Stimulated activated CD8-positive, alpha-beta memory T cell treated with anti-CD3 and anti-CD28 coated beads, Interleukin-7, amount 100 ng/mL, for 48 hours (primary cell): Measurements from ENCODE around the gene RPL22L1.
"Not testable (repeated sequence)": the region's sequence is repeated elsewhere in the genome, so short reads cannot be mapped to it uniquely, and the experiment has no call there.

Source experiments
- DNase-seq, 2 donors: peaks; one replicate each; pipeline ENCODE4 v3.0.0-alpha.2; 2020; ENCODE audit warnings: low read depth in 1 of 2; ENCODE audit errors: extremely low read depth in 1 of 2

The RPL22L1 gene

DNA sequence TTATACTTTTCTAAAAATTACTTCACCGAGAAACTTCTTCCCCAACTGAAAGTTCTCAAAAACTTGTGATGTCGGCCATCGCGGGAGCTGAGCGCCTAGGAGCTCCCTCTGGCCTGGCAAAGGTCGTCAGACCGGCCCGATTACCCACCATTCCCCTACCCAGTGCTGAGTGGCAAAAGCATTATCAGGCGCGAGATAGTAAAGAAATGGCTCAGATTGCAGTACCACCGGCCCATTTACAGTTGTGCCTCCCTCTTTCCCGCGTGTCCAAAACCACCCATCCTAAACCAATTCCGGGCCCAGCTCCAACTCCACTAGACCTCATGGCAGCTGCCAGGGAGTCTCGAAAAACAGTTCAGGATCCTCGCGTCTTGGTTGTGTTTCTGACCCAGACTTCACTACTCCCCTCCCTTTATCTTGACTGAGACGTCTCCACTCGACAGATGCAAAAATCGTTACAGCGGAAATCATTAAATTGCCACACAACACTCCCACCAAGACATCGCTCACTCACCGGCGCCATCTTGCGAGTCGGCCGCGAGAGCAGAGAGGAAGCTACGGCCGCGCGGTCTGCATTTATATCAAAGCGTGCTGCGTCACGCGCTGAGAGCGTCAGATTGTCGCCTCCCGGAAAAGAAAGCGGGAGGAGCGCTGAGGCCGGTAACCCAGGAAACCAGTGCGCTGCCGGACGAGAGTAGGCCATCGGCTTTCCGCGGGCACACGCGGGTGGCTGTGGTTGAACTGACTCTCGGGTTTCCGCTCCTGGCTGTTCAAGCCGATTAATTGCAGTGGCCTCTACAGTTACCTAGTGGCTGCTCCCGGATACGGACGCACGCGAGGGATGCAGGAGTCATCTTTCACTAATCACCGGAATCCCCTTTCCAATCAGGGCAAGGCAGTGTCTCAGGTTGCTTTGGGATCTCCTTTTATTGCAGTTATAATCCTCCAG, at the start of gene RPL22L1:
Gene RPL22L1, minus strand, starts transcription at position 551 of the 949 bp plus-strand sequence. Its CDS starts 28 bp downstream, at position 523.
- DNase-seq = peak; percentile 87 to 91

DNA sequence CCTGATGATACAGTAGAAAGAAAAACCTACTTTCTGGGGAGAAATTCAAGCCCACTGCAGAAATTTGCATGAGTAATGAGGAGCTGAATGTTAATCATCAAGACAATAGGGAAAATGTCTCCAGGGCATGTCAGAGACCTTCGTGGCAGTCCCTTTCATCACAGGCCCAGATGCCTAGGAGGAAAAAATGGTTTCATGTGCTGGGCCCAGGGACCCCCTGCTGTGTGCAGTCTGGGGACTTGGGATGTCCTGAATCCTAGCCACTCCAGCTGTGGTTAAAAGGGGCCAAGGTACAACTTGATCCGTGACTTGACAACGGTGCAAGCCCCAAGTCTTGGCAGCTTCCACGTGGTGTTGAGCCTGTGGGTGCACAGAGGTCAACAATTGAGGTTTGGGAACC, 48.7 kb upstream of the RPL22L1 start:
- DNase-seq = no peak

DNA sequence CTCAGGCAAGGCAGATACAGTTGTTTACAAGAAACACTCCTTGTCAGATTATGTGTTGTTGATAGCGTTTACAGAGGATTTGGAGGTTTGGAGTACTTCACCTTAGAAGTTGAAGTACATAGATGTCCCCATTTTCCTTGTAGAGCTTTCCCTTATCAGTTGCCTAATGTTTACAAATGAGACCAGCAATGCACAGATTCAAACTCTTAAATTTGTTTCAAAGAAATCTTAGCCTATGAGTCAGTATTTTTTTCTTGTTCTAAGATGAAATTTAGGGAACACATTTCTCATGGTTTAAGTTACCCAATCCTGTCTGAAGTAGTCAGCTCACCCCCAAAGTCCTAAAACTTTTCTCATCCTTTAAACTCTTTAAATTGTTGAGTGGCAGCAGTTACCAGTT, 44.7 kb upstream of the RPL22L1 start:
- no peak for DNase-seq

DNA sequence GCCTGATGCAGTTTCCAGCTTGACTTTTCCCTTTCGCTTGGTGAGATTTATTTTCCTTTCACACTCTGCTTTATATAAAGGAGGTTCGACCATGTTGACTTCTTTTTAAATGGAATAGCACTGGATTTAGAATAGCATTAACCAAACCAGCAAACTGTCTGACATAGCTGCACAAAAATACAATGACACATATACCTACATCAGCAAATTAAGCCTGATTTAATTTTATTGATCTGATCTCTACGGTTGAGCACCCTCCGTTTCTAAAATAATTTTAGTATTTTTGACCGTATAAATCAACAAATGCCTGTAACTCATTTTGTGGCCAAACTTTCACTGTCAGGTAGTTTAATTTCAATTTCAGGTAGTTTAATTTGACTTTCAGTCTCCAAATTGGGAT, 44.2 kb upstream of the RPL22L1 start:
- no peak for DNase-seq

DNA sequence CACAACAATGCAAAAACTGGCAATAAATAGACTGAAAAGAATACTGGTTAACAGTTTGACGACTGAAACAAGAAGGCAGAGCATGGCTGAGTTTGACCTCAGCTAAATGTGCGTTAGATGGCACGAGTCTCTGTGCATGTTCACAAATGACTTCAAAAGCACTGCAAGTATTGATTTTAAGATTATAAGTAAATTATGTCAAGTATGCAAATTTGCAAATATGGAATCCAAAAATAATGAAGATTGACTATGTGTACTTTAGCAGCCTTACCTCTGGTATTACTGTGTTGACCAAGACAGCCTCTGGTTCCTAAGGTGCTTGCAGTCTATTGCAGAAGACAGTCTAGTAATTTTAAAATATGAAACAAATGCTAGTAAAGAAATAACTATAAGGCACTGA, 41.1 kb upstream of the RPL22L1 start:
- DNase-seq = no peak

DNA sequence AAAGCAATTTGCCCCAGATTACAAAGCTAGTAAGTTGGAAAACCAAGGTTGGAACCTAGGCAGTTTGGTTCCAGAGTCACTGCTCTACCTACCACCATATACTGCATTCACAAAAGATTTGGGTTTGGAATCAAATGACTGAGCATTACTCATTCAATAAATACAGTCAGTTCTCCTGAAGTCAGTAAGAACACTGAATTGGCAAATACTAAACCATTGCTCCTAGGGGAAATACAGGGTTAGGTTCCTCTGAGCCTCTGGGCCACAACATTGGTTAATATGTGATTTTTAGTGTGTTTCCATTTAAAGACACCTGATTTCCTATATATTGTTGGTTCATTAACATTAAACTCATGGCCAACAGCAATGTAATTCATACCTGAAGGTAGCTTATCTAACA, 40.5 kb upstream of the RPL22L1 start:
- DNase-seq = no peak

DNA sequence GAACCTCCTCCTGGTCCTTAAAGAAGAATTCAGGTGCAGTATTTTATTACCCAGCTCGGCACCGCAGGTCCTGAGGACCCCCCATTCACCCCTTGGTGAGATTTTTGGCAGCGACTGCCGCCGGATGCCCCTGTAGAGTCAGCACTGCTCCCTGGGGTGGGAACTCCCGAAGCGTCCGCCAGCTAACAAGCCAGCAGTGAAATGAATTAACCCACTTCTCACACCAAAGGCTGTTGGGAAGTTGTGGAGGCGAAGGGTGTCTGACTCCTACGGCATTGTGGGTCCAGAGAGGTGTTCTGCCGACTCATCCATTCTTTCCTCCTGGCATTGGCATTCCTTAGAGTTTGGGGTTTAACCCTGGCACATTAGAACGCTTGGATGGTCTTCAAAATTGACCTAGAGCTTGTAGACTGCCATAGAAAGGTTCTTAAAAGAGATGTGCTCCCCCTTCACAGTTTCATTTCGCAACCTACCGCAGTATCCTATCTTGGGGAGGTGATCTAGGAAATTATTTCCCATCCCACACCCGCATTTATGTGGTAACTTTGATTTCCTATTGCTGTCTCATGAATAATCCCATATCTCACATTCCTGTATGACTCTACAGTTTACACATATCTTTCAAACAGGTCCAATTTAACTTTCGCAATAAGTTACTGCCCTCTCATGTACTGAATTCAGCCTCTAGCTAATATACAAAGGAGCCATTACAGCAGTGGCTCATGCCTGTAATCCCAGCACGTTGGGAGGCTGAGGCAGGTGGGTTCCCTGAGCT, 39.3 kb upstream of the RPL22L1 start:
- no peak for DNase-seq

DNA sequence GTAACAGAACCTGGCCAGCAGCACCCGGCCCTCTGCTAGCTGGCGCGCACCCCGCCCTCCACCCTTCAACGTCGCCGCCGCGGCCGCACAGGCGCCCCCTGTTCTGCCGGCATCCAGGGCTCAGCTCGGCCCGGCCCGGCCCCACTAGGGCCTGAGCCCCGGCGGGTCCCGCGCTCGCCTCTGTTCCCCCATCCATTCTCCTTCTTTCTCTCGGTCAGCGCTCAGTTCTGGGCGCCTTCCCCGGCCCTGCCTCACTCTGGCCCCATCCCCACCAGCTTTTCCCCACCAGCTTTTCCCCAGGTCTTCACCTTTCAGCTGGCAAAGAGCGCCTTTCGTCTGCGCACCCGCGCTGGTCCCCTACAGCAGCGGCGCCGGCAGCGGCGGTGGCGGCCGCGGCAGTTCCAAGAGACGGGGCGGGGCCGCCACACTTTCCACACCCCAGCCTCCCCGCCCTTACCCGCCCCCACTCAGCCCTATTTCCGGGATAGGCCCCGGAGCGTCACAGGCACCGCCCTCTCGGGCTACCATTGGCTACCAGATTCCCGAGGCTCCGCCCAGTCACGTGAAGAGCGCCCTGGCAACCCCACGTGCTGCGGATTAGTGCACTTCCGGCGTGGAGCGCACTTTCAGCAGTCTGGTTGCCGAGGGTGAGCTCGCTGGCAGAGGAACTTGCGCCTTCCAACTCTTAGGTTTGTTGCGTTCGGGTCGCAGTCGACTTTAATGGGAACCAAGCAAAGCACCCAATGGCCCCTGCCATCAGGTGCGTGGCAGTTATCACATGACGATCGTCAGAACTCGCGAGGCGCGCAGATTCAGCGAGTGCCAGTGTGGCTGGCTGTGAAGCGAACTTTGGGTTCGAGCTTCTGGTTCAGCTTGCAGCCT, 38.5 kb upstream of the RPL22L1 start, which contains the start of gene EIF5A2:
Gene EIF5A2, minus strand, starts transcription at position 403 of the 882 bp plus-strand sequence. CDS start 831 bp downstream, outside the sequence.
- DNase-seq = peak; percentile 91 to 93

DNA sequence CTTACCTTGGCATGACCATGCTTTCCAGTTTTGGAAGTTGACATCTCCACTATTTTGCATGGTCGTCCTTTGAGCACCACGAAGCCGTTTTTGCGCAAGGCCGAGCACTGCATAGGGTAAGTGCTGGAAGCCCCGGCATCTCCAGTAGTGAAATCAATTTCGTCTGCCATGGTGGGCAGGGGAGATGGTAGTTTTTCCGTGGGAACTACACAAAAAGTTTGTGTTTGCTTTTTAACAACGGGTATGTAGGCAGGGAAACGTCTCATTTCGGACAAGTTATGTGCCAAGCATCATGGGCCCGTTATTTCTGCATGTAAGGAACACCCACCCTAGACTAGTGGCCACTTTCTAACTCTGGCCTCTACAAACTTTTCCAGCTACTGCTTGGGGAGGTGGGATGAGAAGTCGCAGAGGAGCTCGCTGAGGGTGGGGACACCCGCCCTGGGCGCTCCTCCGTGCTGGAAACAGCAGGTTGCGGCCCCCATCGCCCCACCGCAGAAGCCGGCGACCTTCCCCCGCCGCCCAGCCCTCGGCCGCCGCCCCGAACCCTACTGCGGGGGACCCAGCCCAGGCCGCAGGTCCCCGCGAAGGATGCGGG, 37.7 kb upstream of the RPL22L1 start:
- no peak for DNase-seq

DNA sequence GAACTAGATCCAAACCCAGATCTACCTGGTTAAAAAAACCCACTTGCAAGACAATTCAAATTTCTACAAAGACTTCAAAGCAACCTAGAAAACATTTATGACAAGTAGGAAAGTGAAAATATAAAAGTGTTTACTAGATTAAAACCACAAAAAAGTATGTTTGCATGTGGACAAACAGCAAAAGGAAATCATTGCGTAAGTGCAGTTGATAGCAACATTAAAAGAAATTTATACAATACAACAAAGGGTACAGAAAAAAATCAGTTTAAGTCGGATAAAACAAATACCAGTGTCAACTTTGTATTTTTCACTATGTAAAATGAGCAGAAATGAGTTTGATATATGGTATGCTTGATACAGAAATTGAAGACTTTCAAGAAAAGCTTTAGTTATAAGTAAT, 35.9 kb upstream of the RPL22L1 start:
- DNase-seq = no peak

DNA sequence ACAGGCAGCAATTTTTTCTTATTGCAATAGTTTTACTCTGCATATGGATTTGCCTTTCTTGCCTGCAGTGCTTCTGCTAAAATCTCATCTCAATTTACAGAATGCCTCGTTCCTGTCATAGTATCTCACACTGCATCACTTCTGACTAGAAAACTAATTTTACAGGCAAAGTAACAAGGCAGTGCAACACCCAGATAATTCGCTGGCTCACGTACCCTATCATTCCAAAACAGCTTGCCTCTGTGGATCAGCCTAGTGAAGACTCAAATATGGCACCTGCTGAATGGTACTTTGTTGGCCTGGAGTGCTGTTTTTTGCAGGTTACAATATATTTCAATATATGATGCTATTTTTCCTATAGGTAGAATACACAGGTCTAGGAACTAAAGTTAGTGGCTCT, 33.1 kb upstream of the RPL22L1 start:
- no peak for DNase-seq

DNA sequence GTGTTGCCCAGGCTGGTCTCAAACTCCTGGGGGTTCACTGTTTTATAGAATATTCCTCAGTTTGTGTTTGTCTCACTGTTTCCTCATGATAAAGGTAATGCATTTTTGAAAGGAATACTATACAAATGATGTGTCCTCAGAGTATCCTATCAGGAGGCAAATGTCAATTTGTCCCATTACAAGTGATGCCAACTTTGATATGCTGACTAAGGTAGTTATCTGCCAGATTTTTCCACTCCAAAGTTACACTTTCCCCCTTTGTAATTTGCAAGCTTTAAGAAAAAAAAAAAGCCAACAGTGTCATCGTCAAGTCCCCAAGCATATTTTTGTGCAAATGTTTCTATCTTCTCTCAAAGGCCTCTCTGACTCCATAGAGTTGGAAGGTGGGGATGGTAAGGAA, 29.5 kb upstream of the RPL22L1 start:
- DNase-seq = no peak

DNA sequence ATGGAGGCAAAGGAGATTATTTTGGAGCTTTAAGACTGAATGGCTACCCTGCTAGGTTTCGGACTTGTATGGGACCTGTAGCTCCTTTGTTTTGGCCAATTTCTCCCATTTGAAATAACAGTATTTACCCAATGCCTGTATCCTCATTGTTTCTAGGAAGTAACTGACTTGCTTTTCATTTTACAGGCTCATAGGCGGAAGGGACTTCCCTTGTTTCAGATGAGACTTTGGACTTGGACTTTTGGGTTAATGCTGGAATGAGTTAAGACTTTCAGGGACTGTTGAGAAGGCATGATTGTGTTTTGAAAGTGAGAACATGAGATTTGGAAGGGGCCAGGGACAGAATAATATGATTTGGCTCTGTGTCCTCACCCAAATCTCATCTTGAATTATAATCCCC, 28.0 kb upstream of the RPL22L1 start:
- no peak for DNase-seq

DNA sequence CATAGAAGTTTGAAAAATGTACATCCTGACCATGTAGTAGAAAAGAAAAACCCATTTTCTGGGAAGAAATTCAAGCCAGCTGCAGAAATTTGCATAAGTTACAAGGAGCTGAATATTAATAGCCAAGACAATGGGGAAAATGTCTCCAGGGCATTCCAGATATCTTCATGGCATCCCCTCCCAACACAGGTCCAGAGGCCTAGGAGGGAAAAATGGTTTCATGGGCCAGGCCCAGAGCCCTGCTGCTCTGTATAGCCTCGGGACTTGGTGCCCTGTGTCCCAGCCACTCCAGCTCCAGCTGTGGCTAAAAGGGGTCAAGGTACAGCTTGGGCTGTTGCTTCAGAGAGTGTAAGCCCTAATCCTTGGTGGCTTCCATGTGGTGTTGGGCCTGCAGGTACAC, 27.2 kb upstream of the RPL22L1 start:
- DNase-seq = not testable (repeated sequence)

DNA sequence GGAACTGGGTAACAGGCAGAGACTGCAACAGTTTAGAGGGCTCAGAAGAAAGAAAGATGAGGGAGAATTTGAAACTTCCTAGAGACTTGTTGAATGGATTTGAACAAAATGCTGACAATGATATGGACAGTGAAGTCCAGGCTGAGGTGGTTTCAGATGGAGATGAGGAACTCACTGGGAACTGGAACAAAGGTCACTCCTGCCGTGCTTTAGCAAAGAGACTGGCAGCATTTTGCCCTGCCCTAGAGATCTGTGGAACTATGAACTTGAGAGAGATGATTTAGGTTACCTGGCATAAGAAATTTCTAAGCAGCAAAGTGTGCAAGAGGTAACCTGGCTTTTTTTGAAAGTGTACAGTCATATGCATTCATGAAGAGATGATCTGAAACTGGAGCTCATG, 26.8 kb upstream of the RPL22L1 start:
- no peak for DNase-seq

DNA sequence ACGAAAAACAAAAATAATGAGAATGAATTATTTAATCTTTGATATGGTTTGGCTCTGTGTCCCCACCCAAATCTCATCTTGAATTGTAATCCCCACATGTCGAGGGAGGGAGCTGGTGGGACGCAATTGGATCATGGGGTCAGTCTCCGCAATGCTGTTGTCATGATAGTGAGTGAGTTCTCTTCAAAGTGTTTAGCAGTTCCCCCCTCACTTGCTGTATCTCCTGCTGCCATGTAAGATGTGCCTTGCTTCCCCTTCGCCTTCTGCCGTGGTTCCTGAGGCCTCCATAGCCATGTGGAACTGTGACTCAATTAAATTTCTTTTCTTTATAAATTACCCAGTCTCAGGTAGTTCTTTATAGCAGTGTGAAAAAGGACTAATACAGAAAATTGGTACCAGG, 26.3 kb upstream of the RPL22L1 start:
- DNase-seq = not testable (repeated sequence)

DNA sequence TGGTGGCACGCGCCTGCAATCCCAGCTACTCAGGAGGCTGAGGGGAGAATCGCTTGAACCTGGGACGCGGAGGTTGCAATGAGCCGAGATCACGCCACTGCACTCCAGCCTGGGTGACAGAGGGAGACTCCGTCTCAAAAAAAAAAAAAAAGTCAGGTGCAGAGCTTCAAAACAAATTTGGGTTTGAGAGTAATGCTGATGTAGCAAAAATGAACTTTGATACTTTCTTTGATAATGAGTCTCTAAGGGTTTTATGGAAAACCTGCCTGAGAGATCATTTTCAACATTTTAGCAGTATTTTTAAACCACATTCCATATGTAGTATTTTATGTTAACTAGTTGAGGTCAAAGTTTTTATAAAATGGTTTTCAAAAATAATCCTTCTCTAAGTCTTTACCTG, 23.9 kb upstream of the RPL22L1 start:
- no peak for DNase-seq

DNA sequence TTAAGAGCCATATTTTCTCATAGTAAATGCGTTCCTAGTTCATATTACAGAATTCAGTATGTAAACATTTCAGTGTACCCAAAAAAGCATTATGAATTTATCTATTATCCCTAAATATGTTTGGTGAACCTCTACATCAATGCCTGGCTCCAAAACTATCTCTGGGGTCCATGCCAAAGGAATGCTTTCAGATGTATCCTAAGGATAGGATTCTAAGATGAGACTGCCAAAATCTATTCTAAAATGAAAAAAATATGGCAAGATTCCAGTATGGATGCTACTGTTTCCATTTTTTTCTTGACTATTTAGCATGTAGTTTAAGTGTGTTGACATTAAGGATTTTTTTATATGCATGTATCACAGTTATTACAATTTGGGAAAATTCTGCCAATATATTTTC, 19.6 kb upstream of the RPL22L1 start:
- DNase-seq = no peak

DNA sequence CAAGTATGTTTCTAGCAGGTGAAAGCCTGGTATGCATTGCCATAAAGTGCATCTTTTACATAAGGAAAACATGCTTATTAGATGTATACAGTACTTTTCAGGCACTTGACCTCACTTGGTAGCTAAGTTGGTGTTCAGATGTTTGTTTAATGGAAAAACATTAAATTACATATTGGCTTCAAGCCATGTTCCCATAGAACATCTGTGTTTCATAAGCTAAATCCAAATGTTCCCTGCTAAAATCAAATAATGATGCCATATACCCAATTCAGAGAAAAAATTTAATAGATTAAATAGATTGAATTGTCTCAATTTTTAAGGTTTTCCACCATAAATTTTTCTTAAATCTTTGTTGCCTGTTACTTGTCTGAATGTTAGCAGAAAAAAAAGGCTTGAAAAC, 19.1 kb upstream of the RPL22L1 start:
- DNase-seq = no peak
